ENCODE data around the gene DEAF1. TPM values are rescaled to one million over a fixed set of nuclear protein-coding genes. Genes with fewer than 3 reads are reported as not detected.

The DEAF1 gene
- total and polyA plus RNA-seq, 2 of the 13 experiments (the other 11 are each of a cell fraction or from before 2014, with no cell fraction given): 22.3 to 29.6 TPM

DNA sequence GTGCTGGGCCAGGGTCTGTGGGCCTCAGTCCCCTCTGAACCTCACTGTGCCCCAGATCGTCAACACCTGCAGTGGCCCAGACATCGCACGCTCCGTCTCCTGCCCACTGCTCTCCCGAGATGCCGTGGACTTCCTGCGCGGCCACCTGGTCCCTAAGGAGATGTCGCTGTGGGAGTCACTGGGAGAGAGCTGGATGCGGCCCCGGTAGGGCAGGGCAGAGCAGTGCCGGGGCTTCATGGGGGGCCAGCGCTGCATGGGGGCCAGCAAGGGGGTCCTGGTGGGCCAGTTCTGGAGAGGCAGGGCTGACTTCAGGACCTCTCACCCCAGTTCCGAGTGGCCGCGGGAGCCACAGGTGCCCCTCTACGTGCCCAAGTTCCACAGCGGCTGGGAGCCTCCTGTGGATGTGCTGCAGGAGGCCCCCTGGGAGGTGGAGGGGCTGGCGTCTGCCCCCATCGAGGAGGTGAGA lies 27.4 kb upstream of the DEAF1 start (continued):
- TF ChIP-seq ZNF318 (CRISPR knock-in tag; IDR thresholded peaks at IDR 0.05) (no peak), PBX2 (CRISPR knock-in tag; IDR thresholded peaks at IDR 0.05) (no peak), RBM22 (optimal IDR thresholded peaks at IDR 0.05; ENCODE audit: low read length) (peak; percentile 89), DR1 (CRISPR knock-in tag; IDR thresholded peaks at IDR 0.05) (no peak), ZBTB26 (CRISPR knock-in tag; IDR thresholded peaks at IDR 0.05; ENCODE audit: borderline replicate concordance) (no peak), KLF15 (CRISPR knock-in tag; IDR thresholded peaks at IDR 0.05; ENCODE audit: borderline replicate concordance) (no peak), ZNF121 (CRISPR knock-in tag; IDR thresholded peaks at IDR 0.05) (no peak), HDAC1 (CRISPR knock-in tag; IDR thresholded peaks at IDR 0.05) (no peak), HNRNPK (IDR thresholded peaks at IDR 0.05; ENCODE audit: low read depth, low read length, poor library complexity, severe bottlenecking) (peak; percentile 24), GATAD2A (CRISPR knock-in tag; IDR thresholded peaks at IDR 0.05) (no peak), ZNF253 (CRISPR knock-in tag; IDR thresholded peaks at IDR 0.05; ENCODE audit: borderline replicate concordance) (no peak), KDM1A (CRISPR knock-in tag; IDR thresholded peaks at IDR 0.05) (no peak), NONO (IDR thresholded peaks at IDR 0.05) (no peak), NONO (CRISPR knock-in tag; conservative IDR thresholded peaks at IDR 0.05) (no peak), PHF8 (CRISPR knock-in tag; IDR thresholded peaks at IDR 0.05) (no peak), PCBP2 (optimal IDR thresholded peaks at IDR 0.05; ENCODE audit: low read depth, low read length, poor library complexity, severe bottlenecking) (no peak), ZNF30 (CRISPR knock-in tag; IDR thresholded peaks at IDR 0.05) (no peak), ZNF329 (CRISPR knock-in tag; IDR thresholded peaks at IDR 0.05; ENCODE audit: low read depth) (no peak), CAMTA2 (CRISPR knock-in tag; IDR thresholded peaks at IDR 0.05; ENCODE audit: borderline replicate concordance) (no peak), ZNF34 (CRISPR knock-in tag; IDR thresholded peaks at IDR 0.05; ENCODE audit: borderline replicate concordance) (no peak)
